HCT116 (cell line): ENCODE data around the gene NDUFAF4. TPM values are rescaled to one million over a fixed set of nuclear protein-coding genes. Genes with fewer than 3 reads are reported as not detected.

Source experiments
- ATAC-seq: fragments of 200-7000 bp; cut with Tn5 transposase; 2 replicates; pipeline ENCODE4 v1.9.1; 2020; ENCODE audit warnings: mild to moderate bottlenecking, moderate library complexity
- BruUV-seq: library from RNA; stranded (reverse); fragments of 400-500 nt; replicated peaks from 2 replicates; lab custom pipeline; 2021; lab: Mats Ljungman, UMichigan
- CTCF ChIA-PET: fragments of 300-600 bp; sonication (Branson Sonifier 250); formaldehyde crosslinking; loops from one replicate; lab custom pipeline; 2021; ENCODE audit warnings: antibody characterized with exemption; lab: Charles Lee
- POLR2A ChIA-PET: fragments of 300-600, 350-600 bp; sonication (Branson Sonifier 250); formaldehyde crosslinking; loops from one replicate; lab custom pipeline; 2021; ENCODE audit warnings: antibody characterized with exemption; lab: Charles Lee
- RAD21 ChIA-PET, 2 experiments: fragments of 300-600 bp; sonication (Branson Sonifier 250); formaldehyde crosslinking; loops; one replicate each; lab custom pipeline; 2023; ENCODE audit warnings: low total read pairs in 2 of 2; ENCODE audit not compliant: uncharacterized antibody in 2 of 2, unreplicated experiment in 2 of 2, low non-redundant PET in 1 of 2; lab: Charles Lee
- DNase-seq: peaks from one replicate; pipeline ENCODE4 v3.0.0-alpha.2; 2010; ENCODE audit warnings: low read depth, low spot score
- H2AFZ ChIP-seq: fragments of 200-600 bp; shearing (Covaris generic), sonication (generic); 2 replicates; pipeline ENCODE4 v1.6.1; 2017; ENCODE audit warnings: low read depth, mixed run types, mixed read lengths, antibody characterized with exemption, low read length; ENCODE audit not compliant: poor library complexity, severe bottlenecking
- H3K27ac ChIP-seq: 2 replicates; pipeline ENCODE4 v1.5.1; 2012; ENCODE audit warnings: low read depth, low read length
- H3K27me3 ChIP-seq: fragments of 200-600 bp; sonication (generic); 2 replicates; pipeline ENCODE4 v1.6.1; 2016; ENCODE audit warnings: mixed run types, low read length, mixed read lengths; ENCODE audit not compliant: insufficient read depth
- H3K36me3 ChIP-seq, 2 experiments: fragments of 200-500 bp in 1 of 2; fragments of 200-600 bp in 1 of 2; sonication (Bioruptor generic) in 1 of 2; sonication (generic) in 1 of 2; 2 replicates each; pipeline versions ENCODE4 v1.5.1 to v1.6.1; 2014 to 2016; ENCODE audit warnings: low read length in 2 of 2, inconsistent platforms in 1 of 2, mixed read lengths in 1 of 2, mixed run types in 1 of 2; ENCODE audit not compliant: insufficient read depth in 2 of 2, control insufficient read depth in 1 of 2
- H3K4me1 ChIP-seq, 2 experiments: fragments of 200-600 bp in 1 of 2; sonication (generic) in 1 of 2; 2 replicates each; pipeline versions ENCODE4 v1.5.1 to v1.6.1; 2012 to 2017; ENCODE audit warnings: low read length in 2 of 2, inconsistent platforms in 1 of 2, mild to moderate bottlenecking in 1 of 2, mixed read lengths in 1 of 2, mixed run types in 1 of 2, moderate library complexity in 1 of 2; ENCODE audit not compliant: insufficient read depth in 2 of 2, control insufficient read depth in 1 of 2
- H3K4me2 ChIP-seq: fragments of 200-600 bp; sonication (generic); 2 replicates; pipeline ENCODE4 v1.6.1; 2017; ENCODE audit warnings: mixed run types, low read length, mixed read lengths
- H3K4me3 ChIP-seq, 2 experiments: fragments of 200-600 bp in 1 of 2; sonication (generic) in 1 of 2; replicated peaks in 1 of 2; 2 replicates each; pipeline ENCODE4 v1.5.1; 2011 to 2016; ENCODE audit warnings: low read length in 2 of 2, control low read depth in 1 of 2, low read depth in 1 of 2, mild to moderate bottlenecking in 1 of 2, mixed read lengths in 1 of 2, mixed run types in 1 of 2
- H3K79me2 ChIP-seq: fragments of 200-600 bp; sonication (generic); 2 replicates; pipeline ENCODE4 v1.6.1; 2017; ENCODE audit warnings: mild to moderate bottlenecking, mixed run types, low read length, moderate library complexity, mixed read lengths; ENCODE audit not compliant: insufficient read depth
- H3K9ac ChIP-seq: fragments of 200-600 bp; sonication (generic); 2 replicates; pipeline ENCODE4 v1.6.1; 2016; ENCODE audit warnings: low read length, mixed read lengths
- H3K9me2 ChIP-seq: fragments of 200-600 bp; sonication (generic), shearing (Covaris generic); 2 replicates; pipeline ENCODE4 v1.6.1; 2017; ENCODE audit warnings: mixed run types, mild to moderate bottlenecking, moderate library complexity; ENCODE audit not compliant: insufficient read depth
- H3K9me3 ChIP-seq, 2 experiments: fragments of 200-500 bp in 1 of 2; fragments of 200-600 bp in 1 of 2; sonication (Bioruptor generic) in 1 of 2; sonication (generic) in 1 of 2; 2 replicates each; pipeline ENCODE4 v1.6.1; 2014 to 2017; ENCODE audit warnings: low read length in 2 of 2, mixed read lengths in 2 of 2, inconsistent platforms in 1 of 2, low read depth in 1 of 2, mild to moderate bottlenecking in 1 of 2, mixed run types in 1 of 2, moderate library complexity in 1 of 2; ENCODE audit not compliant: control insufficient read depth in 1 of 2, insufficient read depth in 1 of 2
- H4K20me1 ChIP-seq: fragments of 200-600 bp; sonication (generic), shearing (Covaris generic); 2 replicates; pipeline ENCODE4 v1.6.1; 2017; ENCODE audit warnings: mixed run types, mild to moderate bottlenecking, moderate library complexity; ENCODE audit not compliant: insufficient read depth
- ATF3 ChIP-seq: IDR thresholded peaks from 2 replicates; pipeline ENCODE4 v1.6.1; 2012
- CBX3 ChIP-seq: IDR thresholded peaks from 2 replicates; pipeline ENCODE4 v1.6.1; 2012; ENCODE audit warnings: low read depth
- CEBPB ChIP-seq: IDR thresholded peaks from 2 replicates; pipeline ENCODE4 v1.6.1; 2012; ENCODE audit warnings: low read depth
- CTCF ChIP-seq, 3 experiments: fragments of 200-600 bp in 1 of 3; sonication (generic) in 1 of 3; IDR thresholded peaks in 2 of 3; conservative IDR thresholded peaks in 1 of 3; 2 replicates each; pipeline ENCODE4 v1.5.1; 2012 to 2017; ENCODE audit warnings: low read depth in 2 of 3, low read length in 2 of 3, antibody characterized with exemption in 1 of 3, borderline replicate concordance in 1 of 3, control low read depth in 1 of 3, mild to moderate bottlenecking in 1 of 3, mixed read lengths in 1 of 3, mixed run types in 1 of 3, moderate library complexity in 1 of 3; ENCODE audit not compliant: insufficient read depth in 1 of 3
- EGR1 ChIP-seq: IDR thresholded peaks from 2 replicates; pipeline ENCODE4 v1.6.1; 2012; ENCODE audit warnings: low read depth
- ELF1 ChIP-seq: IDR thresholded peaks from 2 replicates; pipeline ENCODE4 v1.6.1; 2012; ENCODE audit warnings: low read depth, borderline replicate concordance
- EZH2 ChIP-seq: fragments of 200-600 bp; sonication (generic); IDR thresholded peaks from 2 replicates; pipeline ENCODE4 v1.6.1; 2017; ENCODE audit warnings: antibody characterized with exemption, mixed run types
- EZH2phosphoT487 ChIP-seq: fragments of 200-600 bp; IDR thresholded peaks from 2 replicates; pipeline ENCODE4 v1.6.1; 2018; ENCODE audit warnings: antibody characterized with exemption, borderline replicate concordance
- FOSL1 ChIP-seq: IDR thresholded peaks from 2 replicates; pipeline ENCODE4 v1.6.1; 2012; ENCODE audit warnings: low read depth
- JUND ChIP-seq: IDR thresholded peaks from 2 replicates; pipeline ENCODE4 v1.6.1; 2012
- MAX ChIP-seq: IDR thresholded peaks from 2 replicates; pipeline ENCODE4 v1.6.1; 2012
- POLR2AphosphoS5 ChIP-seq: IDR thresholded peaks from 2 replicates; pipeline ENCODE4 v1.6.1; 2011; ENCODE audit warnings: mild to moderate bottlenecking, low read depth, low read length, moderate library complexity
- RAD21 ChIP-seq: IDR thresholded peaks from 2 replicates; pipeline ENCODE4 v1.6.1; 2012; ENCODE audit warnings: low read depth, mild to moderate bottlenecking
- REST ChIP-seq: IDR thresholded peaks from 2 replicates; pipeline ENCODE4 v1.6.1; 2012; ENCODE audit warnings: low read depth
- SIN3A ChIP-seq: IDR thresholded peaks from 2 replicates; pipeline ENCODE4 v1.6.1; 2012; ENCODE audit warnings: low read depth
- SP1 ChIP-seq: IDR thresholded peaks from 2 replicates; pipeline ENCODE4 v1.6.1; 2012; ENCODE audit warnings: low read depth
- SRF ChIP-seq: IDR thresholded peaks from 2 replicates; pipeline ENCODE4 v1.6.1; 2012; ENCODE audit warnings: low read depth
- TCF7L2 ChIP-seq: IDR thresholded peaks from 2 replicates; pipeline ENCODE4 v1.7.0; 2011; ENCODE audit warnings: borderline replicate concordance, inconsistent platforms; ENCODE audit not compliant: insufficient read depth, insufficient read length; ENCODE audit errors: extremely low read depth
- YY1 ChIP-seq: IDR thresholded peaks from 2 replicates; pipeline ENCODE4 v1.6.1; 2011; ENCODE audit warnings: low read length, low read depth, moderate library complexity, mild to moderate bottlenecking; ENCODE audit not compliant: insufficient replicate concordance; ENCODE audit errors: extremely low read depth
- ZNF274 ChIP-seq: fragments of 200-500 bp; sonication (Bioruptor generic); IDR thresholded peaks from 2 replicates; pipeline ENCODE4 v1.6.1; 2014; ENCODE audit warnings: mild to moderate bottlenecking, low read depth, low read length, inconsistent platforms
- intact Hi-C: fragments of 100-400 bp; cut with micrococcal nuclease; formaldehyde crosslinking; loops from 2 replicates; pipeline ENCODE4 v1.10.0; 2022
- total RNA-seq: library from RNA; stranded (reverse); gene quantifications from one replicate; pipeline ENCODE4 v1.2.1, GENCODE V29; 2021; ENCODE audit not compliant: unreplicated experiment

NDUFAF4 gene
- total RNA-seq, 1 experiment from 2014 or later = 62.4 TPM

GRCh38 chr6:96917098-96917497, 19.4 kb upstream of the NDUFAF4 start:
- RAD21 ChIA-PET = no interaction called here
- Histone ChIP-seq H3K27me3 (no peaks in the 10 kb centered on the region), H4K20me1 (no peaks in the 10 kb centered on the region), H3K4me2 (no peak overlapping the region), H3K27ac (no peak overlapping the region), H3K4me1 (no peaks in the 10 kb centered on the region), H3K9ac (no peak overlapping the region), H3K9me2 (no peaks in the 10 kb centered on the region), H2AFZ (no peak overlapping the region), H3K36me3 (no peaks in the 10 kb centered on the region), H3K79me2 (no peaks in the 10 kb centered on the region), H3K4me3 (no peak overlapping the region), H3K9me3 (no peaks in the 10 kb centered on the region)
- CTCF ChIA-PET = no interaction called here
- ATAC-seq (no peak), DNase-seq (no peak)
- no TSS peak for BruUV-seq
- POLR2A ChIA-PET = no interaction called here
- TF ChIP-seq RAD21 (no peak), SIN3A (no peak), MAX (no peak), JUND (no peak), REST (no peak), EZH2phosphoT487 (no peak), CEBPB (no peak), SP1 (no peak), CTCF (IDR thresholded peaks at IDR 0.05 in 2 of 3, conservative IDR thresholded peaks at IDR 0.05 in 1 of 3; ENCODE audit: borderline replicate concordance in 1 of 3, insufficient read depth in 1 of 3, low read depth in 2 of 3, low read length in 2 of 3) (no peak), ELF1 (no peak), EZH2 (no peak), ZNF274 (no peak), FOSL1 (no peak), ATF3 (no peak), YY1 (no peak), CBX3 (no peak), EGR1 (no peak), TCF7L2 (no peak), SRF (no peak), POLR2AphosphoS5 (no peak)
- intact Hi-C loops = no loop called here
